Astrocyte (in vitro differentiated cells and primary cell): ENCODE measurements around the gene SLC9B1. TPM values are rescaled to one million over a fixed set of nuclear protein-coding genes. Genes with fewer than 3 reads are reported as not detected.
"Not testable (repeated sequence)": the region's sequence is repeated elsewhere in the genome, so short reads cannot be mapped to it uniquely, and the experiment has no call there.

ENCODE experiments used
- DNase-seq: peaks from one replicate; pipeline ENCODE4 v3.0.0-alpha.2; 2010; ENCODE audit warnings: low read depth
- FAIRE-seq: peaks from 2 replicates; lab custom pipeline; 2011; peaks lifted over from hg19 to GRCh38; lab: Jason Lieb, UNC
- H2AFZ ChIP-seq: 2 replicates; pipeline ENCODE4 v1.6.0; 2012; ENCODE audit warnings: low read depth, low read length, inconsistent platforms
- H3K27ac ChIP-seq: 2 replicates; pipeline ENCODE4 v1.5.1; 2011; ENCODE audit warnings: low read depth, low read length, inconsistent platforms
- H3K27me3 ChIP-seq: 2 replicates; pipeline ENCODE4 v1.6.0; 2011; ENCODE audit warnings: low read length, inconsistent platforms; ENCODE audit not compliant: insufficient read depth
- H3K36me3 ChIP-seq: 2 replicates; pipeline ENCODE4 v1.5.1; 2011; ENCODE audit warnings: low read length, inconsistent platforms; ENCODE audit not compliant: insufficient read depth
- H3K4me1 ChIP-seq: 2 replicates; pipeline ENCODE4 v1.5.1; 2011; ENCODE audit warnings: low read length, inconsistent platforms; ENCODE audit not compliant: insufficient read depth
- H3K4me2 ChIP-seq: 2 replicates; pipeline ENCODE4 v1.6.0; 2012; ENCODE audit warnings: low read length, inconsistent platforms
- H3K4me3 ChIP-seq: 2 replicates; pipeline ENCODE4 v1.5.1; 2011; ENCODE audit warnings: low read depth, mild to moderate bottlenecking, low read length, inconsistent platforms; ENCODE audit not compliant: insufficient read depth
- H3K79me2 ChIP-seq: 2 replicates; pipeline ENCODE4 v1.6.0; 2012; ENCODE audit warnings: mild to moderate bottlenecking, low read length, inconsistent platforms; ENCODE audit not compliant: insufficient read depth
- H3K9ac ChIP-seq: 2 replicates; pipeline ENCODE4 v1.6.0; 2012; ENCODE audit warnings: mild to moderate bottlenecking, low read length, inconsistent platforms
- H3K9me3 ChIP-seq: 2 replicates; pipeline ENCODE4 v1.5.1; 2012; ENCODE audit warnings: low read depth, mild to moderate bottlenecking, low read length, inconsistent platforms; ENCODE audit not compliant: insufficient read depth
- H4K20me1 ChIP-seq: 2 replicates; pipeline ENCODE4 v1.6.0; 2012; ENCODE audit warnings: low read length, inconsistent platforms; ENCODE audit not compliant: insufficient read depth
- H3K27ac Mint-ChIP-seq: one replicate; pipeline ENCODE4 v1.8.0; 2021; ENCODE audit warnings: mild to moderate bottlenecking, mixed read lengths; ENCODE audit not compliant: unreplicated experiment
- H3K27me3 Mint-ChIP-seq: one replicate; pipeline ENCODE4 v1.8.0; 2021; ENCODE audit warnings: low read depth, mixed read lengths; ENCODE audit not compliant: unreplicated experiment
- H3K36me3 Mint-ChIP-seq: one replicate; pipeline ENCODE4 v1.8.0; 2021; ENCODE audit warnings: low read depth, mixed read lengths; ENCODE audit not compliant: unreplicated experiment
- H3K4me1 Mint-ChIP-seq: one replicate; pipeline ENCODE4 v1.8.0; 2021; ENCODE audit warnings: low read depth, mixed read lengths; ENCODE audit not compliant: unreplicated experiment
- H3K4me3 Mint-ChIP-seq: one replicate; pipeline ENCODE4 v1.8.0; 2021; ENCODE audit warnings: mild to moderate bottlenecking, moderate library complexity, mixed read lengths; ENCODE audit not compliant: unreplicated experiment
- H3K9me3 Mint-ChIP-seq: one replicate; pipeline ENCODE4 v1.8.0; 2021; ENCODE audit warnings: mild to moderate bottlenecking, mixed read lengths; ENCODE audit not compliant: unreplicated experiment
- EZH2 ChIP-seq: IDR thresholded peaks from 2 replicates; pipeline ENCODE4 v1.6.1; 2012; ENCODE audit warnings: mild to moderate bottlenecking, low read length, inconsistent platforms; ENCODE audit not compliant: insufficient read depth
- total RNA-seq: library from RNA; stranded (reverse); gene quantifications from 2 replicates; pipeline ENCODE4 v1.2.1, GENCODE V29; 2021
- TF ChIP-seq, protein P1 (sequence below): IDR thresholded peaks from 2 replicates; pipeline ENCODE4 v1.5.1; 2011; ENCODE audit warnings: low read depth, mild to moderate bottlenecking, inconsistent platforms, low read length, moderate library complexity; ENCODE audit not compliant: insufficient read depth

The SLC9B1 gene
- total RNA-seq, 1 donor from 2014 or later: 0.16 TPM

DNA sequence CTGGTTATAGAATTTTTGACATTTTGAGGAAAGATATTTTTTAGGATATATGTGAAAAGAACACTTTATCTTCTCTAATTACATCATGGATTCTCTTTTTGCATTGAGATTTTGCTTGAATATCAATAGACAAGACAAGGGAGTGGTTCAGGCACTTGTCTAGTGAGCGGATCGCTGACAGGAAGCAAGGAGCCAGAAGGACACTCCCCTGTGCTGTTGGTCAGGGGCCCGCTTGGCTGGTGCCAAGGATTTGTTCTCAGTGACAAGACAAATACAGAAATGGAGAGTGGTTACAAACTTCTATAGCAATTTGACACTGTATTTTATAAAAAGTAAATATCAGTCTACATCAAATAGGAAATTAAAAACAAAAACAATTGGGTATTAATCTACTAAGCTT lies 60.0 kb downstream of the SLC9B1 start:
- H3K36me3 ChIP-seq: no peaks in the 10 kb centered on the region
- Mint-ChIP-seq H3K4me1 (no peaks in the 10 kb centered on the region), H3K27me3 (no peaks in the 10 kb centered on the region), H3K9me3 (peaks cover 4% of the 10 kb centered on the region), H3K27ac (no peak overlapping the region), H3K36me3 (no peaks in the 10 kb centered on the region), H3K4me3 (no peak overlapping the region)
- H4K20me1 ChIP-seq: no peaks in the 10 kb centered on the region
- no peak overlapping the region for H3K4me2 ChIP-seq
- TF ChIP-seq EZH2: no peak
- TF ChIP-seq, protein P1, sequence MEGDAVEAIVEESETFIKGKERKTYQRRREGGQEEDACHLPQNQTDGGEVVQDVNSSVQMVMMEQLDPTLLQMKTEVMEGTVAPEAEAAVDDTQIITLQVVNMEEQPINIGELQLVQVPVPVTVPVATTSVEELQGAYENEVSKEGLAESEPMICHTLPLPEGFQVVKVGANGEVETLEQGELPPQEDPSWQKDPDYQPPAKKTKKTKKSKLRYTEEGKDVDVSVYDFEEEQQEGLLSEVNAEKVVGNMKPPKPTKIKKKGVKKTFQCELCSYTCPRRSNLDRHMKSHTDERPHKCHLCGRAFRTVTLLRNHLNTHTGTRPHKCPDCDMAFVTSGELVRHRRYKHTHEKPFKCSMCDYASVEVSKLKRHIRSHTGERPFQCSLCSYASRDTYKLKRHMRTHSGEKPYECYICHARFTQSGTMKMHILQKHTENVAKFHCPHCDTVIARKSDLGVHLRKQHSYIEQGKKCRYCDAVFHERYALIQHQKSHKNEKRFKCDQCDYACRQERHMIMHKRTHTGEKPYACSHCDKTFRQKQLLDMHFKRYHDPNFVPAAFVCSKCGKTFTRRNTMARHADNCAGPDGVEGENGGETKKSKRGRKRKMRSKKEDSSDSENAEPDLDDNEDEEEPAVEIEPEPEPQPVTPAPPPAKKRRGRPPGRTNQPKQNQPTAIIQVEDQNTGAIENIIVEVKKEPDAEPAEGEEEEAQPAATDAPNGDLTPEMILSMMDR: no peak
- FAIRE-seq (no peak), DNase-seq (no peak)
- H3K27ac ChIP-seq: no peak overlapping the region
- no peaks in the 10 kb centered on the region for H3K9me3 ChIP-seq
- H2AFZ ChIP-seq: no peak overlapping the region
- no peaks in the 10 kb centered on the region for H3K79me2 ChIP-seq
- H3K9ac ChIP-seq: no peak overlapping the region
- H3K4me3 ChIP-seq: no peak overlapping the region
- H3K4me1 ChIP-seq: no peaks in the 10 kb centered on the region
- no peaks in the 10 kb centered on the region for H3K27me3 ChIP-seq

DNA sequence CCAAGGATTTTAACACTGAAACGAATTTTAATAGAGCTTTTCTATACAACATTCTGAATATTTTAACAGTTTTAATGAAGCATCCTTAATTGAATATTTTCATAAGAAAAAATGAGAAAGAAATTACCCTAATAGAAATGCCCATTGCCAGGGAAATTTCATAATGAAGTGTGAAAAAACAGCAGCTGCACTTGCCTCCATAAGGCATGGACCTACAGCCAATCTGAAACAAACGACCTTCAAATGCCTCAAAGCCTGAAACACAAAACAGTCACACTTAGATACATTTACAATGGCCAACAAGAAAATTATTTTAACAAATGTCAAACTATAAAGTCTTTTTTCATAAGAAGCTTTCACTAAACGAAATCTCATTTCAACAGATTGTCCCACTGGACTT lies 74.4 kb downstream of the SLC9B1 start:
- no peak for DNase-seq
- Histone ChIP-seq H3K4me3 (no peak overlapping the region), H3K9me3 (no peaks in the 10 kb centered on the region), H3K36me3 (no peaks in the 10 kb centered on the region), H3K27me3 (no peaks in the 10 kb centered on the region), H3K4me2 (no peak overlapping the region), H4K20me1 (no peaks in the 10 kb centered on the region), H3K79me2 (no peaks in the 10 kb centered on the region), H3K4me1 (no peaks in the 10 kb centered on the region), H3K27ac (no peak overlapping the region), H2AFZ (no peak overlapping the region), H3K9ac (no peak overlapping the region)
- no peak overlapping the region for H3K4me3 Mint-ChIP-seq
- no peak for TF ChIP-seq EZH2
- TF ChIP-seq, protein P1: no peak
- no peaks in the 10 kb centered on the region for H3K4me1 Mint-ChIP-seq
- FAIRE-seq: no peak
- H3K27me3 Mint-ChIP-seq: peaks cover 2% of the 10 kb centered on the region
- H3K9me3 Mint-ChIP-seq: peaks cover 6% of the 10 kb centered on the region
- H3K36me3 Mint-ChIP-seq: no peaks in the 10 kb centered on the region
- H3K27ac Mint-ChIP-seq: no peak overlapping the region

DNA sequence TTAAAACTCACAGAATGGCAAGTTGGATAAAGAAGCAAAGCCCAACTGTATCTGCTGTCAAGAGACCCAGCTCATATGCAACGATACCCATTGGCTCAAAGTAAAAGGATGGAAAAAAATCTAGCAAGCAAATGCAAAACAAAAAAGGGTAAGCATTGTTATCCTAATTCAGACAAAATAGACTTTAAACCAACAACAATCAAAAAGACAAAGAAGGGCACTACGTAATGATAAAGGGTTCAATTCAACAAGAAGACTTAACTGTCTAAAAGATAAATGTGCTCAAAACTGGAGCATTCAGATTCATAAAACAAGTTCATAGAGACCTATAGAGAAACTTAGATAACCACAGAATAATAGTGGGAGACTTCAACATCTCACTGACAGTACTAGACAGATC lies 81.4 kb downstream of the SLC9B1 start:
- H3K4me3 ChIP-seq, FAIRE-seq, H3K4me1 Mint-ChIP-seq, H3K9me3 ChIP-seq, H3K9ac ChIP-seq, H3K4me1 ChIP-seq, H3K27ac ChIP-seq, H3K27me3 Mint-ChIP-seq, H3K27me3 ChIP-seq, DNase-seq, H3K79me2 ChIP-seq, H3K4me3 Mint-ChIP-seq, H3K4me2 ChIP-seq, H3K27ac Mint-ChIP-seq, H4K20me1 ChIP-seq, H3K36me3 ChIP-seq, H3K9me3 Mint-ChIP-seq, H2AFZ ChIP-seq, H3K36me3 Mint-ChIP-seq: not testable (repeated sequence)
